Measurements from ENCODE around the gene EPM2A.

DNA sequence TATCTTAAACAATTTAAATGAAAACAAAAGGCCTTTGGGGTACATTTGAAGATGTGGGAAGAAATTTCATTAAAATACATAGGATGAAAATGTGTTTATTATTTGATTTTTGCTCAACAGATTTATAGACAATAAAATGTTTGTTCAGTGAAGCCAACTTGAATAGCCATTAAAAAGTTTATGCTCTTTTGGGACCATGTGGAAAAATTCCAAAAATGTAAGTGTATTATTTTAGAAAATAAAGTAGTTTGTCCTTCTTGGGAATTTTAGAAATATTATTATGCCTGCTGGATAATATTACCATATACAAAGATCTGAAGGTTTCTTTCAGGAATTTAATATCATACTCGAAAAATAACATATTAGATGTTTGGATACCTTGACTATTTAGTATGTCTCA is 131.3 kb downstream of the EPM2A start:
- TF ChIP-seq, protein P1, sequence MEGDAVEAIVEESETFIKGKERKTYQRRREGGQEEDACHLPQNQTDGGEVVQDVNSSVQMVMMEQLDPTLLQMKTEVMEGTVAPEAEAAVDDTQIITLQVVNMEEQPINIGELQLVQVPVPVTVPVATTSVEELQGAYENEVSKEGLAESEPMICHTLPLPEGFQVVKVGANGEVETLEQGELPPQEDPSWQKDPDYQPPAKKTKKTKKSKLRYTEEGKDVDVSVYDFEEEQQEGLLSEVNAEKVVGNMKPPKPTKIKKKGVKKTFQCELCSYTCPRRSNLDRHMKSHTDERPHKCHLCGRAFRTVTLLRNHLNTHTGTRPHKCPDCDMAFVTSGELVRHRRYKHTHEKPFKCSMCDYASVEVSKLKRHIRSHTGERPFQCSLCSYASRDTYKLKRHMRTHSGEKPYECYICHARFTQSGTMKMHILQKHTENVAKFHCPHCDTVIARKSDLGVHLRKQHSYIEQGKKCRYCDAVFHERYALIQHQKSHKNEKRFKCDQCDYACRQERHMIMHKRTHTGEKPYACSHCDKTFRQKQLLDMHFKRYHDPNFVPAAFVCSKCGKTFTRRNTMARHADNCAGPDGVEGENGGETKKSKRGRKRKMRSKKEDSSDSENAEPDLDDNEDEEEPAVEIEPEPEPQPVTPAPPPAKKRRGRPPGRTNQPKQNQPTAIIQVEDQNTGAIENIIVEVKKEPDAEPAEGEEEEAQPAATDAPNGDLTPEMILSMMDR (IDR thresholded peaks at IDR 0.05) = no peak
- TF ChIP-seq POLR2AphosphoS5 (IDR thresholded peaks at IDR 0.05) (no peak), POLR2A (IDR thresholded peaks at IDR 0.05) (no peak), EP300 (IDR thresholded peaks at IDR 0.05) (no peak)

Measured in stomach (tissue), 4 donors.